Prostate gland (tissue), 2 donors: ENCODE measurements around the gene ACTG1.

Experiments
- POLR2AphosphoS5 ChIP-seq: sonication (generic); formaldehyde crosslinking; IDR thresholded peaks from one replicate; pipeline ENCODE4 v1.6.1; 2017; ENCODE audit warnings: antibody characterized with exemption
- TF ChIP-seq, protein P1 (sequence below), 4 experiments: fragments of 200-600 bp in 2 of 4; fragments of 450-650 bp in 2 of 4; sonication (generic) in 2 of 4; IDR thresholded peaks; 1 replicate in 3 of 4; 2 replicates in 1 of 4; pipeline ENCODE4 v1.5.1; 2016 to 2019; ENCODE audit warnings: antibody characterized with exemption in 4 of 4, mild to moderate bottlenecking in 2 of 4, moderate library complexity in 2 of 4

GRCh38 chr17:81537343-81537855 is 24.8 kb upstream of the ACTG1 start:
- TF ChIP-seq, protein P1, sequence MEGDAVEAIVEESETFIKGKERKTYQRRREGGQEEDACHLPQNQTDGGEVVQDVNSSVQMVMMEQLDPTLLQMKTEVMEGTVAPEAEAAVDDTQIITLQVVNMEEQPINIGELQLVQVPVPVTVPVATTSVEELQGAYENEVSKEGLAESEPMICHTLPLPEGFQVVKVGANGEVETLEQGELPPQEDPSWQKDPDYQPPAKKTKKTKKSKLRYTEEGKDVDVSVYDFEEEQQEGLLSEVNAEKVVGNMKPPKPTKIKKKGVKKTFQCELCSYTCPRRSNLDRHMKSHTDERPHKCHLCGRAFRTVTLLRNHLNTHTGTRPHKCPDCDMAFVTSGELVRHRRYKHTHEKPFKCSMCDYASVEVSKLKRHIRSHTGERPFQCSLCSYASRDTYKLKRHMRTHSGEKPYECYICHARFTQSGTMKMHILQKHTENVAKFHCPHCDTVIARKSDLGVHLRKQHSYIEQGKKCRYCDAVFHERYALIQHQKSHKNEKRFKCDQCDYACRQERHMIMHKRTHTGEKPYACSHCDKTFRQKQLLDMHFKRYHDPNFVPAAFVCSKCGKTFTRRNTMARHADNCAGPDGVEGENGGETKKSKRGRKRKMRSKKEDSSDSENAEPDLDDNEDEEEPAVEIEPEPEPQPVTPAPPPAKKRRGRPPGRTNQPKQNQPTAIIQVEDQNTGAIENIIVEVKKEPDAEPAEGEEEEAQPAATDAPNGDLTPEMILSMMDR (IDR thresholded peaks at IDR 0.05) = peak in 3 of 4 experiments; percentile 23 to 75 (median 55)
- no peak for TF ChIP-seq POLR2AphosphoS5
